ENCODE measurements around the gene ADAT3. TPM values are rescaled to one million over a fixed set of nuclear protein-coding genes. Genes with fewer than 3 reads are reported as not detected.

Gene ADAT3
- total RNA-seq, 2 experiments from 2014 or later: 10.6 to 13.3 TPM

DNA sequence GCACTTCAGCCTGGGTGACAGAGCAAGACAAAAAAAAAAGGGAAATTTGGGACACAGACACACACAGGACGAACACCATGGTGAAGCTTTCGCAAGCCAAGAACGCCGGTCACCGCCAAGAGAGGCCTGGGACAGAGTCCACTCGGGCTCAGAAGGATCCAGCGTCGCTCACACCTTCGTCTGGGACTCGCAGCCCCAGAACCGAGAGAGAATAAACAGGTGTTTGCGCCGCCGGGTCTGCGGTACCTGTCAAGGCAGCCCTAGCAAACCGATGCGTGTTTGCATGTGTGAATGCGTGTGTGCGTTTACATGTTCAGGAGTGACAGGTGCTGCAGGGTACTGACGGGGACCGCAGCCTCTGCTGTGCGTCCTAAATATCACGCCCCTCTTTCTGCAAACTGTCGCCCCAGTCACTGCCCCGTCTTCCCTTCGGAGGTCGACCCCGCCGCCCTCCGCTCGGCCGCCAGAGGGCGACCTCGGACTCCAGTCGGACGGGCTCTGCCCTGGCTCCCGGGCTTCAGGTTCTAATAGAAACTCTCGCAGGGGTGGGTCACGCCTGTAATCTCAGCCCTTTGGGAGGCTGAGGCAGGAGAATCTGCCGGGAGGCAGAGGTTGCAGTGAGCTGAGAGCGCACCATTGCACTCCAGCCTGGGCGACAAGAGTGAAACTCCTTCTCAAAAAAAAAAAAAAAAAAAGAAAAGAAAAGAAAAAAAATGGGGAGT lies 24.0 kb downstream of the ADAT3 start:
- DNase-seq: peak; percentile 83
- H3K27me3 Mint-ChIP-seq: peaks cover 3% of the 10 kb centered on the region
- H3K4me1 Mint-ChIP-seq: peaks cover 30% of the 10 kb centered on the region
- CTCF ChIA-PET: interaction anchor here (0.7 to 1.4 kb wide), 3 partner anchors 14 to 123 kb away, joined by 3 to 4 read pairs (median 3); no protein-coding TSS in a partner anchor
- POLR2A ChIA-PET: no interaction called here
- peak overlapping the region; percentile 70 for H3K4me3 Mint-ChIP-seq
- H3K27ac Mint-ChIP-seq: peak overlapping the region; percentile 60
- H3K36me3 Mint-ChIP-seq (ENCODE audit: low read depth): peaks cover 12% of the 10 kb centered on the region
- peaks cover 7% of the 10 kb centered on the region for H3K9me3 Mint-ChIP-seq

GRCh38 chr19:1931445-1931844 lies 26.2 kb downstream of the ADAT3 start:
- no peak for DNase-seq
- peaks cover 3% of the 10 kb centered on the region for H3K27me3 Mint-ChIP-seq
- H3K36me3 Mint-ChIP-seq (ENCODE audit: low read depth): peaks cover 18% of the 10 kb centered on the region
- POLR2A ChIA-PET: no interaction called here
- no peak overlapping the region for H3K4me3 Mint-ChIP-seq
- peaks cover 10% of the 10 kb centered on the region for H3K9me3 Mint-ChIP-seq
- CTCF ChIA-PET: no interaction called here
- H3K4me1 Mint-ChIP-seq: peaks cover 38% of the 10 kb centered on the region
- no peak overlapping the region for H3K27ac Mint-ChIP-seq

DNA sequence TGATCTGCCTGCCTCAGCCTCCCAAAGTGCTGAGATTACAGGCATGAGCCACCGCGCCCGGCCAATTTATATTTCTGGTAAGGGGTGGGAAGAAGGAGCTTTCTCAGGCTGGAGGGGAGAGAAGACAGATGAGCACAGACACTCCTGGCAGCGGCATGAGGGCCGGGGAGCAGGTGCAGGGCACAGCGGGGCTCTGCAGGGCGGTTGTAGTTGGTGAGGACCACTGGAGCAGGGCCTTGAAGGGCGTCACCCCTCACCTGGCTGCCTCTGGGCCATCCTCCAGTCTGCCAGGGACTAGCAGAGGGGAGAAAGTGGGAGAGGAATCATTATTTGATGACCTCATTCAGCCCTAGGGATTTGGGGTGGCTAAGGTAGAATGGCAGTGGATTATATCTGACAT lies 27.2 kb downstream of the ADAT3 start:
- H3K27me3 Mint-ChIP-seq: peaks cover 3% of the 10 kb centered on the region
- peaks cover 40% of the 10 kb centered on the region for H3K4me1 Mint-ChIP-seq
- ChIA-PET CTCF (interaction anchor here (0.6 to 1.4 kb wide), 4 partner anchors 8 to 138 kb away, joined by 3 to 5 read pairs (median 4); no protein-coding TSS in a partner anchor), POLR2A (no interaction called here)
- peaks cover 21% of the 10 kb centered on the region for H3K36me3 Mint-ChIP-seq (ENCODE audit: low read depth)
- no peak overlapping the region for H3K27ac Mint-ChIP-seq
- no peak overlapping the region for H3K4me3 Mint-ChIP-seq
- H3K9me3 Mint-ChIP-seq: peaks cover 10% of the 10 kb centered on the region
- DNase-seq: no peak

- POLR2A ChIA-PET: no interaction called here
- CTCF ChIA-PET: interaction anchor here (0.9 to 1.4 kb wide), 3 partner anchors 9 to 49 kb away, joined by 4 to 5 read pairs (median 4); no protein-coding TSS in a partner anchor
- H3K4me3 Mint-ChIP-seq: no peak overlapping the region
Observed at GRCh38 chr19:1933244-1933643, 28.0 kb downstream of the ADAT3 start.

DNA sequence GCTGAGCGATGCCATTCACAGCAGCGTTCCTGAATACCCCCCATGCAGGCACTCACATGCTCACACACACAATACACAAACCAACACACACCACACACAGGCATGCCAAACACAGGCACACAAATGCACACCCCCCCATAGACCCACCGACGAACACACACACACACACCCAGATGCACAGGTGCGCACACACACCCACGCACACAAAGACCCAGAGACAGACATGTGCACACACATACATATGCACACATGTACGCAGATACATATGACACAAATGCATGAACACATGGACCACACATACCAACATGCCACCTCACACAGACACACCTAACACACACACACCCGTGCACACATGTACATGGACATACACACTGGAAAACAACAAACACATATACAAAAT lies 28.7 kb downstream of the ADAT3 start:
- ChIA-PET CTCF (interaction anchor here (1.2 to 1.4 kb wide), 2 partner anchors 30 to 49 kb away, joined by 3 to 4 read pairs; no protein-coding TSS in a partner anchor), POLR2A (no interaction called here)
- Mint-ChIP-seq H3K9me3 (peaks cover 10% of the 10 kb centered on the region), H3K4me3 (no peak overlapping the region), H3K27ac (no peak overlapping the region), H3K36me3 (ENCODE audit: low read depth) (peaks cover 17% of the 10 kb centered on the region), H3K4me1 (peaks cover 28% of the 10 kb centered on the region), H3K27me3 (peaks cover 3% of the 10 kb centered on the region)
- no peak for DNase-seq

More at GRCh38 chr19:1933244-1933643, 28.0 kb downstream of the ADAT3 start:
- Mint-ChIP-seq H3K27ac (no peak overlapping the region), H3K27me3 (peaks cover 3% of the 10 kb centered on the region), H3K4me1 (peaks cover 33% of the 10 kb centered on the region), H3K9me3 (peaks cover 10% of the 10 kb centered on the region), H3K36me3 (ENCODE audit: low read depth) (peaks cover 17% of the 10 kb centered on the region)
- DNase-seq: no peak

GRCh38 chr19:1935484-1936208 lies 30.4 kb downstream of the ADAT3 start:
- Mint-ChIP-seq H3K4me3 (no peak overlapping the region), H3K9me3 (peaks cover 10% of the 10 kb centered on the region), H3K36me3 (ENCODE audit: low read depth) (peaks cover 18% of the 10 kb centered on the region), H3K27me3 (no peaks in the 10 kb centered on the region), H3K27ac (peak overlapping the region; percentile 4), H3K4me1 (peaks cover 29% of the 10 kb centered on the region)
- DNase-seq: peak; percentile 37
- POLR2A ChIA-PET: no interaction called here
- CTCF ChIA-PET: interaction anchor here (1.2 kb wide), 1 partner anchor 211 kb away, joined by 3 read pairs; no protein-coding TSS in a partner anchor

GRCh38 chr19:1936430-1936829 lies 31.2 kb downstream of the ADAT3 start:
- H3K27me3 Mint-ChIP-seq: no peaks in the 10 kb centered on the region
- no peak for DNase-seq
- POLR2A ChIA-PET: no interaction called here
- peak overlapping the region; percentile 54 for H3K27ac Mint-ChIP-seq
- CTCF ChIA-PET: interaction anchor here (1.2 kb wide), 1 partner anchor 210 kb away, joined by 3 read pairs; no protein-coding TSS in a partner anchor
- peaks cover 18% of the 10 kb centered on the region for H3K36me3 Mint-ChIP-seq (ENCODE audit: low read depth)
- H3K4me3 Mint-ChIP-seq: no peak overlapping the region
- peaks cover 29% of the 10 kb centered on the region for H3K4me1 Mint-ChIP-seq
- H3K9me3 Mint-ChIP-seq: peaks cover 10% of the 10 kb centered on the region

GRCh38 chr19:1936916-1937610 lies 31.9 kb downstream of the ADAT3 start:
- H3K36me3 Mint-ChIP-seq (ENCODE audit: low read depth): peaks cover 18% of the 10 kb centered on the region
- peaks cover 5% of the 10 kb centered on the region for H3K9me3 Mint-ChIP-seq
- H3K4me3 Mint-ChIP-seq: no peak overlapping the region
- ChIA-PET POLR2A (interaction anchor here (0.6 kb wide), 1 partner anchor 33 kb away, joined by 3 read pairs; no protein-coding TSS in a partner anchor), CTCF (interaction anchor here (0.6 to 1.0 kb wide), 3 partner anchors 9 to 465 kb away, joined by 3 to 6 read pairs (median 4); no protein-coding TSS in a partner anchor)
- H3K27me3 Mint-ChIP-seq: no peaks in the 10 kb centered on the region
- H3K27ac Mint-ChIP-seq: peak overlapping the region; percentile 36
- no peak for DNase-seq
- H3K4me1 Mint-ChIP-seq: peaks cover 29% of the 10 kb centered on the region

GRCh38 chr19:1938071-1938470 lies 32.9 kb downstream of the ADAT3 start:
- H3K4me1 Mint-ChIP-seq: peaks cover 32% of the 10 kb centered on the region
- DNase-seq: no peak
- H3K27me3 Mint-ChIP-seq: no peaks in the 10 kb centered on the region
- no peak overlapping the region for H3K4me3 Mint-ChIP-seq
- CTCF ChIA-PET: no interaction called here
- peaks cover 19% of the 10 kb centered on the region for H3K36me3 Mint-ChIP-seq (ENCODE audit: low read depth)
- peaks cover 5% of the 10 kb centered on the region for H3K9me3 Mint-ChIP-seq
- POLR2A ChIA-PET: no interaction called here
- peak overlapping the region; percentile 60 for H3K27ac Mint-ChIP-seq

DNA sequence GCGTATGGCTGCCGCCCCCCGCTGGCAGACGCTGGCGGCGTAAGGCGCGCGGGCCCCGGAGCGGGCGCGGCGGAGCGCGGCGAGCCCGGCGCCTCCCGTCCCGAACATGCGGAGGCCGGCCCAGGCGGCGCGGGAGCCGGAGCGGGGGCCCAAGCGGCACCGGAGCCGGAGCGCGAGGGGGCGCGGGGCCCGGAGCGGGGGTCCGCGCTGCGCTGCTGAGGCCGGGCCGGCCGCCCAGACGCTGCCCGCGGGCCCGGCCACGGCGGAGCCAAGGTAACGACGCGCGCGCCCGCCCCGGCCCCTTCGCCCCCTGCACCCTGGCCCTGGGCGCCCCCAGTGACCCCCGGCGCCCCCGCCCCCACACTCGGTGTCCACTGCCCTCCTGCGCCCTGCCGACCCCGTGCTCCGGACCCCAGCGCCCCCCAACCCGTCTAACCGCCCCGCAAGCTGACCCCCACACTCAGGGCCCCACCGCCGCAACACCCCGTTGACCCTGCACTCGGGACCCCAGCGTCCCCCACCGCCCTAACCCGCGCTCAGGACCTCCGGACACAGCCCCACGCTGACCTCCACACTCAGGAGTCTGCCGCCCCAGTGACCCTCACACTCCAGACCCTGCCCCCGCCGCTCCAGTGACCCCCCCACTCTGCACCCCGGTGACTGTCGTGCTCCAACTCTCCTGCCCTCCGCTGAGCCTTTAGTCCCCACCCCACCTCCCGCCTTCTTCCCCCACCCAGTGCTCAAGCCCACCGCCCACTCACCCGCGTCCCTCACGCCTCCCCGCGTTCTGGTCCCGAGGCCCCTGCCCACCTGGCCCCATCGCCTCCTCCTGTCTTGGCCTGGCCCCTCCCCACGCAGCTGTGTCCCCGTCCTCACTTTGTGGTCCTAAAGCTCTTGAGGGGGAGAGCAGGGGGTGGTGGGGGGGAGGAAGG lies 36.2 kb downstream of the ADAT3 start, which contains the start of gene CSNK1G2:
Gene CSNK1G2 (plus strand): TSS at position 27 of the 932 bp plus-strand sequence. CDS start 28,601 bp downstream, outside the sequence.
- ChIA-PET CTCF (interaction anchor here (0.6 to 1.8 kb wide), 5 partner anchors 11 to 394 kb away, joined by 3 to 4 read pairs (median 3); no protein-coding TSS in a partner anchor), POLR2A (no interaction called here)
- Mint-ChIP-seq H3K27me3 (no peaks in the 10 kb centered on the region), H3K9me3 (no peaks in the 10 kb centered on the region), H3K36me3 (ENCODE audit: low read depth) (peaks cover 14% of the 10 kb centered on the region), H3K27ac (peak within 1 kb of the TSS; percentile 97), H3K4me1 (peaks cover 42% of the 10 kb centered on the region), H3K4me3 (peak within 1 kb of the TSS; percentile 99)
- DNase-seq: no peak

- peak; percentile 85 for DNase-seq
- H3K36me3 Mint-ChIP-seq (ENCODE audit: low read depth): peaks cover 10% of the 10 kb centered on the region
- ChIA-PET POLR2A (no interaction called here), CTCF (interaction anchor here (0.6 to 1.8 kb wide), 5 partner anchors 12 to 395 kb away, joined by 3 to 4 read pairs (median 3); no protein-coding TSS in a partner anchor)
- H3K4me3 Mint-ChIP-seq: peak overlapping the region; percentile 99
- H3K27me3 Mint-ChIP-seq: no peaks in the 10 kb centered on the region
- H3K27ac Mint-ChIP-seq: peak overlapping the region; percentile 97
- H3K4me1 Mint-ChIP-seq: peaks cover 38% of the 10 kb centered on the region
- no peaks in the 10 kb centered on the region for H3K9me3 Mint-ChIP-seq
Observed at GRCh38 chr19:1942078-1942933, 37.1 kb downstream of the ADAT3 start.
